ENCODE measurements around the gene SLC25A42. TPM values are rescaled to one million over a fixed set of nuclear protein-coding genes. Genes with fewer than 3 reads are reported as not detected.

SLC25A42 gene
- total and polyA plus RNA-seq, 2 of the 13 experiments (the other 11 are each of a cell fraction or from before 2014, with no cell fraction given): 12.8 to 18.3 TPM

- TF ChIP-seq ZUFSP (CRISPR knock-in tag; IDR thresholded peaks at IDR 0.05; ENCODE audit: borderline replicate concordance) (no peak), RARG (CRISPR knock-in tag; IDR thresholded peaks at IDR 0.05; ENCODE audit: low read depth) (0 out of 2 replicates have a peak, but pooled peaks have one; percentile 75), EEA1 (CRISPR knock-in tag; IDR thresholded peaks at IDR 0.05; ENCODE audit: borderline replicate concordance) (0 out of 2 replicates have a peak, but pooled peaks have one; percentile 34), SALL1 (CRISPR knock-in tag; IDR thresholded peaks at IDR 0.05) (peak; percentile 68), ZNF224 (CRISPR knock-in tag; IDR thresholded peaks at IDR 0.05) (no peak), ZNF563 (CRISPR knock-in tag; IDR thresholded peaks at IDR 0.05) (peak; percentile 73; the same call in 1 of the 2 replicates), ZNF564 (CRISPR knock-in tag; IDR thresholded peaks at IDR 0.05) (no peak), RFXAP (CRISPR knock-in tag; IDR thresholded peaks at IDR 0.05; ENCODE audit: borderline replicate concordance) (peak; percentile 93), ZSCAN22 (CRISPR knock-in tag; IDR thresholded peaks at IDR 0.05) (no peak), BCL6 (CRISPR knock-in tag; IDR thresholded peaks at IDR 0.05) (peak; percentile 29; the same call in 1 of the 2 replicates), NFYB (CRISPR knock-in tag; IDR thresholded peaks at IDR 0.05) (peak; percentile 95), GZF1 (CRISPR knock-in tag; IDR thresholded peaks at IDR 0.05) (no peak), RFX3 (CRISPR knock-in tag; IDR thresholded peaks at IDR 0.05) (no peak), MAFK (conservative IDR thresholded peaks at IDR 0.05 in 1 of 2, IDR thresholded peaks at IDR 0.05 in 1 of 2; ENCODE audit: low read length in 2 of 2) (no peak), ZNF180 (CRISPR knock-in tag; IDR thresholded peaks at IDR 0.05; ENCODE audit: borderline replicate concordance, low read depth) (no peak), GFI1 (CRISPR knock-in tag; IDR thresholded peaks at IDR 0.05; ENCODE audit: borderline replicate concordance) (0 out of 2 replicates have a peak, but pooled peaks have one; percentile 41), PBX3 (CRISPR knock-in tag; IDR thresholded peaks at IDR 0.05; ENCODE audit: borderline replicate concordance) (peak; percentile 95), ZNF558 (CRISPR knock-in tag; IDR thresholded peaks at IDR 0.05; ENCODE audit: borderline replicate concordance) (no peak), DRAP1 (CRISPR knock-in tag; IDR thresholded peaks at IDR 0.05) (0 out of 2 replicates have a peak, but pooled peaks have one; percentile 36), SPEN (CRISPR knock-in tag; IDR thresholded peaks at IDR 0.05; ENCODE audit: low read depth) (peak; percentile 77; the same call in 1 of the 2 replicates), KDM5B (CRISPR knock-in tag; IDR thresholded peaks at IDR 0.05; ENCODE audit: borderline replicate concordance) (no peak), TOE1 (CRISPR knock-in tag; IDR thresholded peaks at IDR 0.05) (0 out of 2 replicates have a peak, but pooled peaks have one; percentile 42), HNRNPLL (IDR thresholded peaks at IDR 0.05; ENCODE audit: low read depth, low read length, poor library complexity, severe bottlenecking) (peak; percentile 68)
- TF ChIP-seq, protein P1, sequence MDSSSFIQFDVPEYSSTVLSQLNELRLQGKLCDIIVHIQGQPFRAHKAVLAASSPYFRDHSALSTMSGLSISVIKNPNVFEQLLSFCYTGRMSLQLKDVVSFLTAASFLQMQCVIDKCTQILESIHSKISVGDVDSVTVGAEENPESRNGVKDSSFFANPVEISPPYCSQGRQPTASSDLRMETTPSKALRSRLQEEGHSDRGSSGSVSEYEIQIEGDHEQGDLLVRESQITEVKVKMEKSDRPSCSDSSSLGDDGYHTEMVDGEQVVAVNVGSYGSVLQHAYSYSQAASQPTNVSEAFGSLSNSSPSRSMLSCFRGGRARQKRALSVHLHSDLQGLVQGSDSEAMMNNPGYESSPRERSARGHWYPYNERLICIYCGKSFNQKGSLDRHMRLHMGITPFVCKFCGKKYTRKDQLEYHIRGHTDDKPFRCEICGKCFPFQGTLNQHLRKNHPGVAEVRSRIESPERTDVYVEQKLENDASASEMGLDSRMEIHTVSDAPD (CRISPR knock-in tag; IDR thresholded peaks at IDR 0.05): no peak
These were observed at the start of gene SLC25A42 (continued) for GRCh38 chr19:19063183-19064097.

All from HepG2 (cell line).